ENCODE measurements around the gene NUP160. TPM values are rescaled to one million over a fixed set of nuclear protein-coding genes. Genes with fewer than 3 reads are reported as not detected.

Gene NUP160
- 24.1 and 31.1 TPM in 2 replicates for total RNA-seq

GRCh38 chr11:47847892-47848699 lies at the start of gene NUP160:
TSS of gene NUP160 (minus strand) at chr11:47848350. CDS start at chr11:47848318, 32 bp downstream.

Other genes with a start within 250 kb of the NUP160 start
- gene MTCH2, start 205.8 kb downstream of the NUP160 start, total RNA-seq, result 66.3 and 76.6 TPM in 2 replicates
- 0.43 and 0.48 TPM in 2 replicates for gene AGBL2, start 133.0 kb downstream of the NUP160 start, total RNA-seq
- gene FNBP4, start 81.0 kb downstream of the NUP160 start, total RNA-seq, result 47.0 and 53.5 TPM in 2 replicates
- 1.9 and 24.6 TPM in 2 replicates for gene PTPRJ, start 132.2 kb upstream of the NUP160 start, total RNA-seq